GM12873 (cell line): Measurements from ENCODE around the gene JMJD8.

ENCODE experiments used
- CTCF ChIP-seq: IDR thresholded peaks from 2 replicates; pipeline ENCODE4 v1.5.1; 2012; ENCODE audit warnings: low read depth, mild to moderate bottlenecking, moderate library complexity, low read length, control low read depth; ENCODE audit not compliant: insufficient read depth; ENCODE audit errors: missing control alignments

JMJD8 gene

GRCh38 chr16:725041-725376, 40.9 kb upstream of the JMJD8 start:
- no peak for TF ChIP-seq CTCF

DNA sequence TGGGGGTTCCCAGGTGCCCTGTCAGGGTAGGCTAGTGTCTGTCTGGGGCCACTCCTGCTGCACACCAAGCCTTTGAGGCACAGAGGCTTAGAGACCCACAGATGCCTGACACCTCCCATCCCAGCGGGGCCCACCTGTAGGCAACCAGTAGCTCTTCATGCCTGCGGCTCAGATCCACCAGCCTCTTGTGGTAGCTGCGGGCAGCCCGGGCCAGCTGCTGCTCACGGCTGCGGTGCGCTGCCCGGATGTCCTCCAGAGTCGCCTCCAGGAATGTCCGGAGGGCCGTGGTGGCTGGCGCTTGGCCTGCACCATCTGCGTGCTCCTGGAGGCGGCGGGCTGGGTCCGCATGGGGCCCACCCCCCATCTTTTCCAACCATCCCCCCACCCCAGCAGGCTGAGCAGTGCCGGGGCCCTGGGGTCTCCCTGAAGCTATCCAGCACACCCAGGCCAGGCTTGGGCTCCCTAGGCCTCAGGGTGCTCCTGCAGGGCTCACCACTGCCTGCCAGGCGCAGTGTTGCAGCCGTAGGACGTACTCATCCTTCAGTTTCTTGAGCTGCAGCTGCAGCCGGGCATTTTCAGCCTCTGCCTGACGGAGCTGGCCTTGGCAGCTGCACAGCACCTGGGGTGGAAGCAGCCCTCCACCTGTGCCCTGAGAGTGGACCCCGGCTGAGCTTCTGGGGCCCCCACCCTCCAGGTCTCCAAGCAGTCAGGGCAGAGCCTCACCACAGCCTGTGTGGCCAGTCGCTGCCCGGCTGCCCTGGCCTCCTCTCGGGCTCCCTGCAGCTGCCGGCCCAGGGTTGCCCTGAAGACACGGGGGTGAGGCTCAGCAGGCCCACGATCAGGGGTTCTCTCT, 40.3 kb upstream of the JMJD8 start:
- no peak for TF ChIP-seq CTCF

DNA sequence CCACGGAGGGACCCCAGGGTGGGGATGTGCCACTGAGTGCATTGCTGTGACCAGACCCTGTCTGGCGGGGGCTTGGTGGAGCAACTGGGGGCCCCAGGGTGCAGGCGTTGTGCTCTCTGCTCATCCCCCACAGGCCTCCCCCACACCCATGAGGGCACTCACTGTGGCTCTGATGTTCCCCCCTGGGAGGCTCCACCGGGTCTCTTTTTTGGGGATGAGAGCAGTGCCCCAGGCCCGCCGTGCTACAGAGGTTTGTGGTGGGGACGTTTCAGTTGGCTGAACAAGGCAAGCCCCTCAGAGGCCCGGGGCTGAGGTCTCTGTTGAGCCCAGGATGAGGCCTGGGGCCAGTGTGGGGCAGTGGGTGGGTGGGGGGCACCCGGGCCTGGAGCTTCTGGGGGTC, 39.6 kb upstream of the JMJD8 start:
- no peak for TF ChIP-seq CTCF

- no peak for TF ChIP-seq CTCF
These were observed 38.9 kb upstream of the JMJD8 start for GRCh38 chr16:722835-723633.

DNA sequence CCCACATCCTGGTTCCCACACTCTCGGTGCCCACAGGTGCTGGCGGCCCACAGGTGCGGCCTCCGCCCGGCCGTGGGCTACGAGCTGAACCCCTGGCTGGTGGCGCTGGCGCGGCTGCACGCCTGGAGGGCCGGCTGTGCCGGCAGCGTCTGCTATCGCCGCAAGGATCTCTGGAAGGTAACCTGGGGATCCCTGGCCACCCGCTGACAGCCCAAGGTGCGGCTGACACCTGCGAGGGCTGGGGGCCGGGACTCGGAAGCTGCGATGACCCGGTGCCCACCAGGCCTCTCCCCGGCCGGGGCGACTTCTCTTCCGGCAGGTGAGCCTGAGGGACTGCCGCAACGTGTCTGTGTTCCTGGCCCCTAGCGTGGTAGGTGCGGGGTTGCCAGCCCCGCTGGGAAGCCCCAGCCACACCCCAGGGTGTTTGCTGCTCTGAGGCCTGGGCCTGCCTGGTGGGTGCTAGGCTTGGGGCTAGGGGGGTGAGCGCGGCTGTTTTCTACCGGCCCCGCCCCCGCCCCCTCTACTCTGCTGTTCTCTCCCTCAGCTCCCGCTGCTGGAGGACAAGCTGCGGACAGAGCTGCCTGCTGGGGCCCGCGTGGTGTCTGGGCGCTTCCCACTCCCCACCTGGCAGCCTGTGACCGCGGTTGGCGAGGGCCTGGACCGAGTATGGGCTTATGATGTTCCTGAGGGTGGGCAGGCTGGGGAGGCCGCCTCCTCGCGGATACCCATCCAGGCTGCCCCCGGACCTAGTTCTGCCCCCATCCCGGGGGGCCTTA, 37.8 kb upstream of the JMJD8 start:
- TF ChIP-seq CTCF: no peak

- TF ChIP-seq CTCF: no peak
These were observed 37.0 kb upstream of the JMJD8 start, which contains the start of gene ANTKMT for GRCh38 chr16:720990-721764. TSS of gene ANTKMT (plus strand) at chr16:721146. CDS start at chr16:721275, 129 bp downstream.
